GM23338 (cell line): ENCODE measurements around the gene METTL26. TPM values are rescaled to one million over a fixed set of nuclear protein-coding genes. Genes with fewer than 3 reads are reported as not detected.

ENCODE experiments used
- ATAC-seq: fragments of 200-7000 bp; cut with Tn5 transposase; 3 replicates; pipeline ENCODE4 v1.9.1; 2020
- DNase-seq: peaks from one replicate; pipeline ENCODE4 v3.0.0-alpha.2; 2015; ENCODE audit warnings: low spot score
- H2AFZ ChIP-seq: fragments of 200-600 bp; sonication (generic); 2 replicates; pipeline ENCODE4 v1.8.0; 2016; ENCODE audit warnings: antibody characterized with exemption, mild to moderate bottlenecking, moderate library complexity
- H3F3A ChIP-seq: fragments of 200-600 bp; sonication (generic); replicated peaks from 2 replicates; pipeline ENCODE4 v1.8.0; 2017; ENCODE audit warnings: antibody characterized with exemption, mixed run types, low read depth
- H3K27ac ChIP-seq: fragments of 200-600 bp; sonication (generic); 2 replicates; pipeline ENCODE4 v1.6.1; 2016; ENCODE audit warnings: low read depth
- H3K27me3 ChIP-seq: fragments of 200-600 bp; sonication (generic); 2 replicates; pipeline ENCODE4 v1.8.0; 2016; ENCODE audit warnings: mild to moderate bottlenecking, mixed run types, moderate library complexity; ENCODE audit not compliant: insufficient read depth
- H3K36me3 ChIP-seq: fragments of 200-600 bp; sonication (generic); 2 replicates; pipeline ENCODE4 v1.8.0; 2016; ENCODE audit warnings: mild to moderate bottlenecking; ENCODE audit not compliant: insufficient read depth
- H3K4me1 ChIP-seq: fragments of 200-600 bp; sonication (generic); 2 replicates; pipeline ENCODE4 v1.8.0; 2016; ENCODE audit warnings: mild to moderate bottlenecking, moderate library complexity; ENCODE audit not compliant: insufficient read depth
- H3K4me2 ChIP-seq: fragments of 200-600 bp; sonication (generic); 2 replicates; pipeline ENCODE4 v1.7.1; 2017; ENCODE audit warnings: mixed run types
- H3K4me3 ChIP-seq: fragments of 200-600 bp; sonication (generic); 2 replicates; pipeline ENCODE4 v1.6.1; 2016; ENCODE audit warnings: mixed run types
- H3K79me2 ChIP-seq: fragments of 200-600 bp; sonication (generic); replicated peaks from 2 replicates; pipeline ENCODE4 v1.8.0; 2017; ENCODE audit warnings: mild to moderate bottlenecking; ENCODE audit not compliant: insufficient read depth
- H3K9me2 ChIP-seq: fragments of 200-600 bp; sonication (generic); 2 replicates; pipeline ENCODE4 v1.8.0; 2017; ENCODE audit not compliant: insufficient read depth
- H4K20me1 ChIP-seq: fragments of 200-600 bp; sonication (generic); replicated peaks from 2 replicates; pipeline ENCODE4 v1.8.0; 2017; ENCODE audit warnings: mild to moderate bottlenecking; ENCODE audit not compliant: insufficient read depth
- H3K27ac Mint-ChIP-seq: 2 replicates; pipeline ENCODE4 v1.8.0; 2020; ENCODE audit warnings: inconsistent platforms, mild to moderate bottlenecking, moderate library complexity, mixed read lengths
- H3K27me3 Mint-ChIP-seq: 3 replicates; pipeline ENCODE4 v1.8.0; 2022; ENCODE audit warnings: low read depth, mild to moderate bottlenecking, moderate library complexity, mixed read lengths, inconsistent platforms; ENCODE audit not compliant: insufficient read depth, poor library complexity
- H3K36me3 Mint-ChIP-seq: 3 replicates; pipeline ENCODE4 v1.8.0; 2021; ENCODE audit warnings: low read depth, mild to moderate bottlenecking, inconsistent platforms, moderate library complexity, mixed read lengths
- H3K4me1 Mint-ChIP-seq: 3 replicates; pipeline ENCODE4 v1.8.0; 2020; ENCODE audit warnings: mild to moderate bottlenecking, inconsistent platforms, mixed read lengths
- H3K4me3 Mint-ChIP-seq: 3 replicates; pipeline ENCODE4 v1.8.0; 2021; ENCODE audit warnings: moderate library complexity, mild to moderate bottlenecking, inconsistent platforms, mixed read lengths
- H3K9me3 Mint-ChIP-seq: 3 replicates; pipeline ENCODE4 v1.8.0; 2020; ENCODE audit warnings: moderate library complexity, mild to moderate bottlenecking, inconsistent platforms, mixed read lengths
- CREB1 ChIP-seq: fragments of 250-450 bp; sonication (Bioruptor Pico); IDR thresholded peaks from 2 replicates; pipeline ENCODE4 v1.5.0; 2020; ENCODE audit warnings: low read depth, mild to moderate bottlenecking, moderate library complexity
- CTCF ChIP-seq, 2 experiments: fragments of 200-600 bp in 1 of 2; sonication (generic) in 1 of 2; conservative IDR thresholded peaks; 2 replicates each; pipeline versions ENCODE4 v1.5.1 to v1.6.1; 2016 to 2017; ENCODE audit warnings: antibody characterized with exemption in 2 of 2, low read depth in 2 of 2, mild to moderate bottlenecking in 2 of 2, moderate library complexity in 1 of 2
- EZH2phosphoT487 ChIP-seq: fragments of 200-600 bp; sonication (generic); IDR thresholded peaks from one replicate; pipeline ENCODE4 v1.8.1; 2018; ENCODE audit warnings: antibody characterized with exemption; ENCODE audit not compliant: unreplicated experiment
- JUNB ChIP-seq: IDR thresholded peaks from one replicate; pipeline ENCODE4 v1.6.1; 2016; ENCODE audit warnings: antibody characterized with exemption; ENCODE audit not compliant: unreplicated experiment
- NANOG ChIP-seq: IDR thresholded peaks from 2 replicates; pipeline ENCODE4 v1.6.1; 2016; ENCODE audit warnings: antibody characterized with exemption, borderline replicate concordance
- REST ChIP-seq: IDR thresholded peaks from one replicate; pipeline ENCODE4 v1.6.1; 2018; ENCODE audit warnings: antibody characterized with exemption; ENCODE audit not compliant: unreplicated experiment
- STAT1 ChIP-seq: IDR thresholded peaks from one replicate; pipeline ENCODE4 v1.6.1; 2016; ENCODE audit warnings: antibody characterized with exemption; ENCODE audit not compliant: unreplicated experiment
- ZNF114 ChIP-seq: fragments of 250-450 bp; sonication (Bioruptor Pico); IDR thresholded peaks from 2 replicates; pipeline ENCODE4 v1.5.0; 2020; ENCODE audit warnings: mild to moderate bottlenecking, moderate library complexity
- ZNF331 ChIP-seq: fragments of 250-450 bp; sonication (Bioruptor Pico); IDR thresholded peaks from 2 replicates; pipeline ENCODE4 v1.5.0; 2020; ENCODE audit warnings: low read depth, mild to moderate bottlenecking, moderate library complexity
- polyA plus RNA-seq: library from polyadenylated mRNA; unstranded; fragments of >200 nt; fragmentation: Nextera tagmentation; extraction: Ambion mirVana; gene quantifications from 2 replicates; pipeline ENCODE4 v1.2.1, GENCODE V29; 2016
- total RNA-seq: library from RNA; depleted of rRNA; stranded (reverse); fragments of >200 nt; shearing (Covaris generic); gene quantifications from 2 replicates; pipeline ENCODE4 v1.2.3, GENCODE V29; 2014
- TF ChIP-seq, protein P1 (sequence below): fragments of 250-450 bp; sonication (Bioruptor Pico); IDR thresholded peaks from 2 replicates; pipeline ENCODE4 v1.5.0; 2020; ENCODE audit warnings: mild to moderate bottlenecking, moderate library complexity

The METTL26 gene
- total and polyA plus RNA-seq, 2 experiments from 2014 or later = 153 to 223 TPM

DNA sequence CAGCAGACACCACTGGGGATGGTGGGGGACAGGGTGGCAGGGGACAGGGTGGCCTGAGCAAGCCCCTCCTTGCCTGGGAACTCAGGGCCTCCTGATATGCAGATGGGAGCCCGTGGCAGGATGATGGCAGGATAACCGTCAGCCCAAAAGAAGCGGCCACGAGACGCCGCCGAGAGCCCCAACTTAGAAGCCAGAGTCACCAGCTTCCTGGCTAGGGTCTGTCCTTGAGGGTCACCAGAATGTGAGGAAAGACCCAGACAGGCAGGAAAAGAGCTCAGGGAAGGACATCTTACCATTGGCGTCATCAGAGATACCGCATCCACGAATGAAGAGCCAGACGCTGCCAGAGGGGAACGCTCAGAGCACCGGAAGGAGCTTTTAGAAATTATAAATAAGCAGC is 26.8 kb downstream of the METTL26 start:
- peaks cover 9% of the 10 kb centered on the region for H3K79me2 ChIP-seq
- Mint-ChIP-seq H3K9me3 (peaks cover 28% of the 10 kb centered on the region), H3K36me3 (peaks cover 22% of the 10 kb centered on the region), H3K27me3 (peaks cover 16% of the 10 kb centered on the region), H3K4me1 (peaks cover 9% of the 10 kb centered on the region), H3K4me3 (no peak overlapping the region), H3K27ac (no peak overlapping the region)
- no peak for ATAC-seq
- no peak for DNase-seq
- H3K9me2 ChIP-seq = no peaks in the 10 kb centered on the region
- peaks cover 4% of the 10 kb centered on the region; the same call in 1 of the 2 replicates for H4K20me1 ChIP-seq
- TF ChIP-seq CTCF (conservative IDR thresholded peaks at IDR 0.05; ENCODE audit: low read depth in 2 of 2) (no peak), ZNF114 (no peak), REST (no peak), ZNF331 (CRISPR knock-in tag) (no peak), JUNB (no peak), NANOG (no peak), CREB1 (no peak), EZH2phosphoT487 (no peak), STAT1 (no peak)
- TF ChIP-seq, protein P1, sequence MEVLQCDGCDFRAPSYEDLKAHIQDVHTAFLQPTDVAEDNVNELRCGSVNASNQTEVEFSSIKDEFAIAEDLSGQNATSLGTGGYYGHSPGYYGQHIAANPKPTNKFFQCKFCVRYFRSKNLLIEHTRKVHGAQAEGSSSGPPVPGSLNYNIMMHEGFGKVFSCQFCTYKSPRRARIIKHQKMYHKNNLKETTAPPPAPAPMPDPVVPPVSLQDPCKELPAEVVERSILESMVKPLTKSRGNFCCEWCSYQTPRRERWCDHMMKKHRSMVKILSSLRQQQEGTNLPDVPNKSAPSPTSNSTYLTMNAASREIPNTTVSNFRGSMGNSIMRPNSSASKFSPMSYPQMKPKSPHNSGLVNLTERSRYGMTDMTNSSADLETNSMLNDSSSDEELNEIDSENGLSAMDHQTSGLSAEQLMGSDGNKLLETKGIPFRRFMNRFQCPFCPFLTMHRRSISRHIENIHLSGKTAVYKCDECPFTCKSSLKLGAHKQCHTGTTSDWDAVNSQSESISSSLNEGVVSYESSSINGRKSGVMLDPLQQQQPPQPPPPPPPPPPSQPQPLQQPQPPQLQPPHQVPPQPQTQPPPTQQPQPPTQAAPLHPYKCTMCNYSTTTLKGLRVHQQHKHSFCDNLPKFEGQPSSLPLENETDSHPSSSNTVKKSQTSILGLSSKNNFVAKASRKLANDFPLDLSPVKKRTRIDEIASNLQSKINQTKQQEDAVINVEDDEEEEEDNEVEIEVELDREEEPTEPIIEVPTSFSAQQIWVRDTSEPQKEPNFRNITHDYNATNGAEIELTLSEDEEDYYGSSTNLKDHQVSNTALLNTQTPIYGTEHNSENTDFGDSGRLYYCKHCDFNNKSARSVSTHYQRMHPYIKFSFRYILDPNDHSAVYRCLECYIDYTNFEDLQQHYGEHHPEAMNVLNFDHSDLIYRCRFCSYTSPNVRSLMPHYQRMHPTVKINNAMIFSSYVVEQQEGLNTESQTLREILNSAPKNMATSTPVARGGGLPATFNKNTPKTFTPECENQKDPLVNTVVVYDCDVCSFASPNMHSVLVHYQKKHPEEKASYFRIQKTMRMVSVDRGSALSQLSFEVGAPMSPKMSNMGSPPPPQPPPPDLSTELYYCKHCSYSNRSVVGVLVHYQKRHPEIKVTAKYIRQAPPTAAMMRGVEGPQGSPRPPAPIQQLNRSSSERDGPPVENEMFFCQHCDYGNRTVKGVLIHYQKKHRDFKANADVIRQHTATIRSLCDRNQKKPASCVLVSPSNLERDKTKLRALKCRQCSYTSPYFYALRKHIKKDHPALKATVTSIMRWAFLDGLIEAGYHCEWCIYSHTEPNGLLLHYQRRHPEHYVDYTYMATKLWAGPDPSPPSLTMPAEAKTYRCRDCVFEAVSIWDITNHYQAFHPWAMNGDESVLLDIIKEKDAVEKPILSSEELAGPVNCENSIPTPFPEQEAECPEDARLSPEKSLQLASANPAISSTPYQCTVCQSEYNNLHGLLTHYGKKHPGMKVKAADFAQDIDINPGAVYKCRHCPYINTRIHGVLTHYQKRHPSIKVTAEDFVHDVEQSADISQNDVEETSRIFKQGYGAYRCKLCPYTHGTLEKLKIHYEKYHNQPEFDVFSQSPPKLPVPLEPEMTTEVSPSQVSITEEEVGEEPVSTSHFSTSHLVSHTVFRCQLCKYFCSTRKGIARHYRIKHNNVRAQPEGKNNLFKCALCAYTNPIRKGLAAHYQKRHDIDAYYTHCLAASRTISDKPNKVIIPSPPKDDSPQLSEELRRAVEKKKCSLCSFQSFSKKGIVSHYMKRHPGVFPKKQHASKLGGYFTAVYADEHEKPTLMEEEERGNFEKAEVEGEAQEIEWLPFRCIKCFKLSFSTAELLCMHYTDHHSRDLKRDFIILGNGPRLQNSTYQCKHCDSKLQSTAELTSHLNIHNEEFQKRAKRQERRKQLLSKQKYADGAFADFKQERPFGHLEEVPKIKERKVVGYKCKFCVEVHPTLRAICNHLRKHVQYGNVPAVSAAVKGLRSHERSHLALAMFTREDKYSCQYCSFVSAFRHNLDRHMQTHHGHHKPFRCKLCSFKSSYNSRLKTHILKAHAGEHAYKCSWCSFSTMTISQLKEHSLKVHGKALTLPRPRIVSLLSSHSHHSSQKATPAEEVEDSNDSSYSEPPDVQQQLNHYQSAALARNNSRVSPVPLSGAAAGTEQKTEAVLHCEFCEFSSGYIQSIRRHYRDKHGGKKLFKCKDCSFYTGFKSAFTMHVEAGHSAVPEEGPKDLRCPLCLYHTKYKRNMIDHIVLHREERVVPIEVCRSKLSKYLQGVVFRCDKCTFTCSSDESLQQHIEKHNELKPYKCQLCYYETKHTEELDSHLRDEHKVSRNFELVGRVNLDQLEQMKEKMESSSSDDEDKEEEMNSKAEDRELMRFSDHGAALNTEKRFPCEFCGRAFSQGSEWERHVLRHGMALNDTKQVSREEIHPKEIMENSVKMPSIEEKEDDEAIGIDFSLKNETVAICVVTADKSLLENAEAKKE (CRISPR knock-in tag) = no peak
- no peaks in the 10 kb centered on the region for H3K27me3 ChIP-seq
- H2AFZ ChIP-seq = no peak overlapping the region
- H3K27ac ChIP-seq = no peak overlapping the region
- no peaks in the 10 kb centered on the region for H3K4me1 ChIP-seq
- H3K4me2 ChIP-seq = no peak overlapping the region
- H3K4me3 ChIP-seq = no peak overlapping the region
- no peaks in the 10 kb centered on the region for H3K36me3 ChIP-seq
- peaks cover 4% of the 10 kb centered on the region for H3F3A ChIP-seq
